Left lung (tissue), 10 donors: ENCODE data around the gene COX19. TPM values are rescaled to one million over a fixed set of nuclear protein-coding genes. Genes with fewer than 3 reads are reported as not detected.
"Not testable (repeated sequence)": the region's sequence is repeated elsewhere in the genome, so short reads cannot be mapped to it uniquely, and the experiment has no call there.

ENCODE experiments used
- ATAC-seq: fragments of 200-7000 bp; cut with Tn5 transposase; one replicate; pipeline ENCODE4 v1.9.1; 2020; ENCODE audit warnings: moderate library complexity
- DNase-seq, 4 donors: peaks; one replicate each; pipeline ENCODE4 v3.0.0-alpha.2; 2013 to 2020
- H3K27ac ChIP-seq, 2 donors: fragments of 200-600 bp; sonication (generic) in 1 of 2; one replicate each; pipeline versions ENCODE4 v1.5.0 to v1.8.0; 2020 to 2021
- H3K27me3 ChIP-seq, 2 donors: fragments of 200-600 bp; sonication (generic) in 1 of 2; one replicate each; pipeline versions ENCODE4 v1.5.0 to v1.8.0; 2020 to 2021
- H3K36me3 ChIP-seq, 2 donors: fragments of 200-600 bp; sonication (generic) in 1 of 2; one replicate each; pipeline versions ENCODE4 v1.5.0 to v1.8.0; 2020 to 2021
- H3K4me1 ChIP-seq, 2 donors: fragments of 200-600 bp; one replicate each; pipeline ENCODE4 v1.8.0; 2021
- H3K4me3 ChIP-seq, 2 donors: fragments of 200-600 bp; sonication (generic) in 1 of 2; one replicate each; pipeline versions ENCODE4 v1.5.0 to v1.8.0; 2020 to 2021; ENCODE audit warnings: mild to moderate bottlenecking in 1 of 2
- H3K9me3 ChIP-seq, 2 donors: fragments of 200-600 bp; sonication (generic) in 1 of 2; one replicate each; pipeline versions ENCODE4 v1.5.0 to v1.8.0; 2020 to 2021
- CTCF ChIP-seq, 2 donors: fragments of 200-600 bp; sonication (generic) in 1 of 2; IDR thresholded peaks; one replicate each; pipeline versions ENCODE4 v1.5.0 to v1.8.0; 2021; ENCODE audit warnings: antibody characterized with exemption in 2 of 2
- intact Hi-C, 2 donors: fragments of 100-400 bp; cut with DNase I; formaldehyde crosslinking; loops; one replicate each; pipeline versions ENCODE4 v1.11.2 to v1.14.2; 2022
- polyA plus RNA-seq, 6 donors: library from polyadenylated mRNA; unstranded; fragments of 120-200 nt; gene quantifications; one replicate each; pipeline ENCODE4 v1.2.1, GENCODE V29; 2013; ENCODE audit not compliant: insufficient read length in 6 of 6
- total RNA-seq, 2 donors: library from RNA; stranded (reverse); fragmentation: NEBNext Ultra II Directional; extraction: Animal tissue kit (Norgen Biotek cat#: 25700); gene quantifications; one replicate each; pipeline ENCODE4 v1.2.1, GENCODE V29; 2021
- donor health status: DM: no; HTN: yes; CAD: no.
- donor health status: DM: no; HTN: no; CAD: no.

The COX19 gene
- total and polyA plus RNA-seq, 8 donors = 9.1 to 18.1 (median 16.4) TPM

- Histone ChIP-seq H3K4me1 (peaks cover 0 to 60% of the 10 kb centered on the region in 2 donors), H3K27me3 (peaks cover 0 to 9% of the 10 kb centered on the region in 2 donors), H3K9me3 (no peaks in the 10 kb centered on the region), H3K4me3 (no peak overlapping the region), H3K36me3 (peaks cover 0 to 5% of the 10 kb centered on the region in 2 donors), H3K27ac (no peak overlapping the region)
- TF ChIP-seq CTCF (IDR thresholded peaks at IDR 0.05) = no peak
- intact Hi-C loops = no loop called here
- DNase-seq (peak in 2 of 4 donors; percentile 31 to 69), ATAC-seq (peak; percentile 5)
Measured at GRCh38 chr7:924541-925231, 50.7 kb downstream of the COX19 start.

- H3K4me3 ChIP-seq, H3K27ac ChIP-seq, intact Hi-C loops, H3K9me3 ChIP-seq, H3K27me3 ChIP-seq, H3K36me3 ChIP-seq, ATAC-seq: not testable (repeated sequence)
- DNase-seq = peak in 2 of 4 donors; percentile 32 to 65
- H3K4me1 ChIP-seq = peaks cover 0 to 59% of the 10 kb centered on the region in 2 donors
Measured at GRCh38 chr7:924042-924441, 51.3 kb downstream of the COX19 start.

- intact Hi-C loops = no loop called here
- no peaks in the 10 kb centered on the region for H3K9me3 ChIP-seq
- peaks cover 0 to 5% of the 10 kb centered on the region in 2 donors for H3K36me3 ChIP-seq
- peaks cover 0 to 9% of the 10 kb centered on the region in 2 donors for H3K27me3 ChIP-seq
- no peak for TF ChIP-seq CTCF (IDR thresholded peaks at IDR 0.05)
- H3K4me3 ChIP-seq = no peak overlapping the region
- peaks cover 0 to 52% of the 10 kb centered on the region in 2 donors for H3K4me1 ChIP-seq
- ATAC-seq (peak; percentile 77), DNase-seq (peak in 3 of 4 donors; percentile 55 to 89 (median 86))
- peak overlapping the region; percentile 53 to 84 for H3K27ac ChIP-seq
Measured at GRCh38 chr7:923108-924041, 52.0 kb downstream of the COX19 start.

- ATAC-seq = no peak
- intact Hi-C loops = no loop called here
- H3K4me3 ChIP-seq = no peak overlapping the region
- no peak for TF ChIP-seq CTCF (IDR thresholded peaks at IDR 0.05)
- H3K4me1 ChIP-seq = peaks cover 0 to 44% of the 10 kb centered on the region in 2 donors
- peaks cover 0 to 9% of the 10 kb centered on the region in 2 donors for H3K27me3 ChIP-seq
- peak overlapping the region in 1 of 2 donors; percentile 84 for H3K27ac ChIP-seq
- peak in 2 of 4 donors; percentile 28 to 66 for DNase-seq
- H3K36me3 ChIP-seq = peaks cover 0 to 5% of the 10 kb centered on the region in 2 donors
- H3K9me3 ChIP-seq = no peaks in the 10 kb centered on the region
Measured at GRCh38 chr7:922334-923107, 52.8 kb downstream of the COX19 start.

- no peak overlapping the region for H3K4me3 ChIP-seq
- peak in 2 of 4 donors; percentile 30 to 64 for DNase-seq
- intact Hi-C loops = no loop called here
Measured at GRCh38 chr7:921581-922333, 53.6 kb downstream of the COX19 start.

More at GRCh38 chr7:921581-922333, 53.6 kb downstream of the COX19 start:
- H3K36me3 ChIP-seq = peaks cover 0 to 5% of the 10 kb centered on the region in 2 donors
- peaks cover 0 to 39% of the 10 kb centered on the region in 2 donors for H3K4me1 ChIP-seq
- no peak for ATAC-seq
- H3K27me3 ChIP-seq = peaks cover 0 to 9% of the 10 kb centered on the region in 2 donors
- no peak for TF ChIP-seq CTCF (IDR thresholded peaks at IDR 0.05)
- no peak overlapping the region for H3K27ac ChIP-seq
- no peaks in the 10 kb centered on the region for H3K9me3 ChIP-seq
